Activated CD4-positive, CD25-positive, alpha-beta regulatory T cell (primary cell): ENCODE data around the gene RNF38.
A peak's percentile ranks its signal among the peaks of the same experiment; 100 is the strongest.
"Not testable (repeated sequence)": the region's sequence is repeated elsewhere in the genome, so short reads cannot be mapped to it uniquely, and the experiment has no call there.

ENCODE experiments used
- DNase-seq, 4 experiments: peaks; one replicate each; lab custom pipeline; 2025; lab: John Stamatoyannopoulos, UW

The RNF38 gene

GRCh38 chr9:36332006-36332405 lies 68.1 kb downstream of the RNF38 start:
- no peak for DNase-seq

GRCh38 chr9:36328798-36329411 lies 71.2 kb downstream of the RNF38 start:
- DNase-seq = peak in 3 of 4 experiments; percentile 3 to 15 (median 12)

- DNase-seq = no peak
Observed at GRCh38 chr9:36325081-36325828, 74.8 kb downstream of the RNF38 start.

- DNase-seq = no peak
Observed at GRCh38 chr9:36323926-36324325, 76.1 kb downstream of the RNF38 start.

- DNase-seq = no peak
Observed at GRCh38 chr9:36322462-36322861, 77.6 kb downstream of the RNF38 start.

- not testable (repeated sequence) for DNase-seq
Observed at GRCh38 chr9:36321903-36322302, 78.2 kb downstream of the RNF38 start.

- no peak for DNase-seq
Observed at GRCh38 chr9:36320466-36320865, 79.6 kb downstream of the RNF38 start.

GRCh38 chr9:36319806-36320205 lies 80.3 kb downstream of the RNF38 start:
- DNase-seq = no peak

GRCh38 chr9:36319183-36319582 lies 80.9 kb downstream of the RNF38 start:
- no peak for DNase-seq

- no peak for DNase-seq
Observed at GRCh38 chr9:36318212-36318802, 81.8 kb downstream of the RNF38 start.

GRCh38 chr9:36317766-36318165 lies 82.3 kb downstream of the RNF38 start:
- DNase-seq = no peak

- DNase-seq = no peak
Observed at GRCh38 chr9:36316611-36317317, 83.3 kb downstream of the RNF38 start.

- no peak for DNase-seq
Observed at GRCh38 chr9:36316049-36316448, 84.0 kb downstream of the RNF38 start.

GRCh38 chr9:36315283-36315682 lies 84.8 kb downstream of the RNF38 start:
- DNase-seq = no peak

GRCh38 chr9:36314740-36315139 lies 85.3 kb downstream of the RNF38 start:
- no peak for DNase-seq

GRCh38 chr9:36306471-36307306 lies 93.4 kb downstream of the RNF38 start:
- no peak for DNase-seq

GRCh38 chr9:36304366-36304765 lies 95.7 kb downstream of the RNF38 start:
- DNase-seq = not testable (repeated sequence)

GRCh38 chr9:36301227-36301626 lies 98.8 kb downstream of the RNF38 start:
- DNase-seq = no peak

GRCh38 chr9:36298566-36298965 lies 101.5 kb downstream of the RNF38 start:
- DNase-seq = no peak

GRCh38 chr9:36297798-36298197 lies 102.3 kb downstream of the RNF38 start:
- DNase-seq = no peak

GRCh38 chr9:36294996-36295395 lies 105.1 kb downstream of the RNF38 start:
- DNase-seq = not testable (repeated sequence)

- no peak for DNase-seq
Observed at GRCh38 chr9:36293918-36294317, 106.2 kb downstream of the RNF38 start.
